ENCODE measurements around the gene GNG12. TPM values are rescaled to one million over a fixed set of nuclear protein-coding genes. Genes with fewer than 3 reads are reported as not detected.

GNG12 gene
- total RNA-seq, 1 experiment from 2014 or later: 70.0 TPM

GRCh38 chr1:67862685-67863084 lies 29.4 kb upstream of the GNG12 start:
- Histone ChIP-seq H3K4me3 (ENCODE audit: low read depth in 2 of 2, low read length in 2 of 2) (no peak overlapping the region), H3K4me1 (ENCODE audit: control insufficient read depth, insufficient read depth, low read length) (no peaks in the 10 kb centered on the region), H3K27me3 (ENCODE audit: control insufficient read depth, insufficient read depth, low read length) (no peaks in the 10 kb centered on the region), H3K9me3 (ENCODE audit: control insufficient read depth, insufficient read depth, low read depth, low read length) (no peaks in the 10 kb centered on the region), H3K36me3 (ENCODE audit: control insufficient read depth, insufficient read depth, low read length) (no peaks in the 10 kb centered on the region; the same call in 1 of the 2 replicates), H3K27ac (ENCODE audit: low read length) (no peak overlapping the region)
- CTCF ChIA-PET: no interaction called here
- TF ChIP-seq CTCF (IDR thresholded peaks at IDR 0.05): no peak
- no peak for TF ChIP-seq POLR2AphosphoS5 (IDR thresholded peaks at IDR 0.05; ENCODE audit: low read depth, low read length)
- no peak for TF ChIP-seq TCF7L2 (IDR thresholded peaks at IDR 0.05; ENCODE audit: low read depth, low read length)
- TF ChIP-seq REST (IDR thresholded peaks at IDR 0.05; ENCODE audit: insufficient read depth in 1 of 2, low read depth in 2 of 2, low read length in 1 of 2): no peak
- no peak for TF ChIP-seq SIN3A (IDR thresholded peaks at IDR 0.05; ENCODE audit: borderline replicate concordance, insufficient read depth, low read depth, low read length)
- ATAC-seq (no peak), DNase-seq (ENCODE audit: low read depth, low spot score) (no peak)
- in situ Hi-C loops (cut with HindIII; ENCODE audit: low pct_unique_long_range_greater_than_20kb, low sequenced_read_pairs) (no loop called here), intact Hi-C loops (cut with micrococcal nuclease; ENCODE audit: unreplicated experiment) (loop anchor here (10.0 kb wide), 1 partner anchor 162 kb away; no protein-coding TSS in a partner anchor)
- BruUV-seq (replicated peaks): no TSS peak
- POLR2A ChIA-PET: no interaction called here

- intact Hi-C loops (cut with micrococcal nuclease; ENCODE audit: unreplicated experiment) (loop anchor here (10.0 kb wide), 1 partner anchor 163 kb away; no protein-coding TSS in a partner anchor), in situ Hi-C loops (cut with HindIII; ENCODE audit: low pct_unique_long_range_greater_than_20kb, low sequenced_read_pairs) (no loop called here)
- Histone ChIP-seq H3K36me3 (ENCODE audit: control insufficient read depth, insufficient read depth, low read length) (no peaks in the 10 kb centered on the region; the same call in 1 of the 2 replicates), H3K27me3 (ENCODE audit: control insufficient read depth, insufficient read depth, low read length) (no peaks in the 10 kb centered on the region), H3K4me1 (ENCODE audit: control insufficient read depth, insufficient read depth, low read length) (no peaks in the 10 kb centered on the region), H3K9me3 (ENCODE audit: control insufficient read depth, insufficient read depth, low read depth, low read length) (no peaks in the 10 kb centered on the region), H3K4me3 (ENCODE audit: low read depth in 2 of 2, low read length in 2 of 2) (no peak overlapping the region), H3K27ac (ENCODE audit: low read length) (no peak overlapping the region)
- no peak for ATAC-seq
- TF ChIP-seq CTCF (IDR thresholded peaks at IDR 0.05): no peak
- TF ChIP-seq REST (IDR thresholded peaks at IDR 0.05; ENCODE audit: insufficient read depth in 1 of 2, low read depth in 2 of 2, low read length in 1 of 2): no peak
- TF ChIP-seq SIN3A (IDR thresholded peaks at IDR 0.05; ENCODE audit: borderline replicate concordance, insufficient read depth, low read depth, low read length): no peak
- no peak for TF ChIP-seq POLR2AphosphoS5 (IDR thresholded peaks at IDR 0.05; ENCODE audit: low read depth, low read length)
- no peak for TF ChIP-seq TCF7L2 (IDR thresholded peaks at IDR 0.05; ENCODE audit: low read depth, low read length)
- POLR2A ChIA-PET: no interaction called here
- CTCF ChIA-PET: no interaction called here
- DNase-seq (ENCODE audit: low read depth, low spot score): no peak
- BruUV-seq (replicated peaks): no TSS peak
These were observed 28.7 kb upstream of the GNG12 start for GRCh38 chr1:67861856-67862516.

All from Panc1 (cell line).